ENCODE results near the gene ZCCHC24. TPM values are rescaled to one million over a fixed set of nuclear protein-coding genes. Genes with fewer than 3 reads are reported as not detected.
A peak's percentile ranks its signal among the peaks of the same experiment; 100 is the strongest.

ZCCHC24 gene
- total and polyA plus RNA-seq, 8 donors: 3.5 to 13.2 (median 7.3) TPM

- H3K4me3 ChIP-seq: no peak overlapping the region
- FAIRE-seq: no peak
- H3K27me3 ChIP-seq: no peaks in the 10 kb centered on the region
- ATAC-seq: no peak
- no peaks in the 10 kb centered on the region for H3K9me3 ChIP-seq
- WGBS, 2 donors: 71 to 84% methylated on average over 13 of the region's 13 CpGs
- H3K27ac ChIP-seq: no peak overlapping the region
- peaks cover 0 to 4% (median 0%) of the 10 kb centered on the region in 3 donors for H3K4me1 ChIP-seq
- intact Hi-C loops (cut with DNase I): no loop called here
- H3K36me3 ChIP-seq: no peaks in the 10 kb centered on the region
- peak in 3 of 6 donors; percentile 19 to 55 (median 46) for DNase-seq
- no peak for TF ChIP-seq CTCF (IDR thresholded peaks at IDR 0.05)
Observed at GRCh38 chr10:79405221-79405994, 40.0 kb downstream of the ZCCHC24 start.

GRCh38 chr10:79404690-79405131, 40.7 kb downstream of the ZCCHC24 start:
- intact Hi-C loops (cut with DNase I): no loop called here
- FAIRE-seq: no peak
- WGBS, 2 donors: 76 to 90% methylated on average over 5 of the region's 5 CpGs
- no peak for TF ChIP-seq CTCF (IDR thresholded peaks at IDR 0.05)
- H3K36me3 ChIP-seq: no peaks in the 10 kb centered on the region
- H3K27me3 ChIP-seq: no peaks in the 10 kb centered on the region
- no peak overlapping the region for H3K4me3 ChIP-seq
- ATAC-seq: no peak
- H3K4me1 ChIP-seq: peaks cover 0 to 9% (median 0%) of the 10 kb centered on the region in 3 donors
- no peaks in the 10 kb centered on the region for H3K9me3 ChIP-seq
- no peak overlapping the region for H3K27ac ChIP-seq
- DNase-seq: peak in 3 of 6 donors; percentile 12 to 43 (median 22)

- TF ChIP-seq CTCF (IDR thresholded peaks at IDR 0.05): no peak
- peak in 3 of 6 donors; percentile 15 to 40 (median 17) for DNase-seq
- whole genome bisulfite sequencing, 2 donors: 69 to 80% methylated on average over 7 of the region's 7 CpGs
- H3K9me3 ChIP-seq: no peaks in the 10 kb centered on the region
- no peaks in the 10 kb centered on the region for H3K36me3 ChIP-seq
- no peak overlapping the region for H3K4me3 ChIP-seq
- peaks cover 0 to 9% (median 0%) of the 10 kb centered on the region in 3 donors for H3K4me1 ChIP-seq
- peak overlapping the region in 1 of 4 donors; percentile 37 for H3K27ac ChIP-seq
- no peak for FAIRE-seq
- ATAC-seq: peak in 3 of 4 donors; percentile 21 to 40 (median 35)
- intact Hi-C loops (cut with DNase I): no loop called here
- H3K27me3 ChIP-seq: no peaks in the 10 kb centered on the region
Observed at GRCh38 chr10:79404231-79404609, 41.2 kb downstream of the ZCCHC24 start.

- Histone ChIP-seq H3K27ac (peak overlapping the region in 1 of 4 donors; percentile 37), H3K27me3 (no peaks in the 10 kb centered on the region), H3K4me3 (no peak overlapping the region), H3K36me3 (no peaks in the 10 kb centered on the region), H3K4me1 (peaks cover 0 to 9% (median 0%) of the 10 kb centered on the region in 3 donors), H3K9me3 (no peaks in the 10 kb centered on the region)
- FAIRE-seq: no peak
- WGBS, 2 donors: 82 to 84% methylated on average over 18 to 23 of the region's 23 CpGs
- intact Hi-C loops (cut with DNase I): no loop called here
- no peak for ATAC-seq
- peak in 3 of 6 donors; percentile 24 to 72 (median 58) for DNase-seq
- TF ChIP-seq CTCF (IDR thresholded peaks at IDR 0.05): no peak
Observed at GRCh38 chr10:79403441-79404230, 41.8 kb downstream of the ZCCHC24 start.

Data from pancreas (tissue), 10 donors.